ENCODE results near the gene NSFL1C.

GRCh38 chr20:1449370-1449769 lies 17.3 kb downstream of the NSFL1C start:
- no peak for TF ChIP-seq POLR2A (IDR thresholded peaks at IDR 0.05)
- no peak for TF ChIP-seq CTCF (IDR thresholded peaks at IDR 0.05)
